ENCODE data around the gene ENPP5.

GRCh38 chr6:46129291-46129628 is 41.5 kb downstream of the ENPP5 start:
- TF ChIP-seq CTCF (conservative IDR thresholded peaks at IDR 0.05 in 1 of 2, IDR thresholded peaks at IDR 0.05 in 1 of 2; ENCODE audit: low read depth in 1 of 2, low read length in 2 of 2) = no peak
- TF ChIP-seq EZH2 (IDR thresholded peaks at IDR 0.05; ENCODE audit: low read length, missing control alignments) = no peak

All from fibroblast of lung (primary cell).